Large intestine (tissue), 3 donors: ENCODE results near the gene SPACA5. TPM values are rescaled to one million over a fixed set of nuclear protein-coding genes. Genes with fewer than 3 reads are reported as not detected.

ENCODE experiments used
- DNase-seq, 2 donors: peaks; one replicate each; pipeline versions ENCODE4 v3.0.0 to v3.0.0-alpha.2; 2013
- H3K27ac ChIP-seq: one replicate; pipeline ENCODE4 v1.5.1; 2013; ENCODE audit warnings: low read length
- H3K27me3 ChIP-seq: 2 replicates; pipeline ENCODE4 v1.6.1; 2013; ENCODE audit warnings: low read length; ENCODE audit not compliant: control insufficient read depth, insufficient read depth
- H3K36me3 ChIP-seq: 2 replicates; pipeline ENCODE4 v1.6.1; 2013; ENCODE audit warnings: low read length; ENCODE audit not compliant: control insufficient read depth, insufficient read depth
- H3K4me1 ChIP-seq: one replicate; pipeline ENCODE4 v1.6.1; 2013; ENCODE audit warnings: low read length; ENCODE audit not compliant: control insufficient read depth, insufficient read depth
- H3K4me3 ChIP-seq: one replicate; pipeline ENCODE4 v1.5.1; 2013; ENCODE audit warnings: low read length
- H3K9me3 ChIP-seq: one replicate; pipeline ENCODE4 v1.6.1; 2013; ENCODE audit warnings: mild to moderate bottlenecking, low read depth, low read length, moderate library complexity; ENCODE audit not compliant: control insufficient read depth
- WGBS: methylation state at CpG from one replicate; pipeline ENCODE4 v1.1.5; 2013; ENCODE audit warnings: low lambda C conversion rate; ENCODE audit not compliant: insufficient coverage; 5-methylcytosine and 5-hydroxymethylcytosine counted together
- polyA plus RNA-seq: library from polyadenylated mRNA; unstranded; fragments of 120-200 nt; gene quantifications from one replicate; pipeline ENCODE4 v1.2.1, GENCODE V29; 2013

SPACA5 gene
- polyA plus RNA-seq, 1 donor = not detected

DNA sequence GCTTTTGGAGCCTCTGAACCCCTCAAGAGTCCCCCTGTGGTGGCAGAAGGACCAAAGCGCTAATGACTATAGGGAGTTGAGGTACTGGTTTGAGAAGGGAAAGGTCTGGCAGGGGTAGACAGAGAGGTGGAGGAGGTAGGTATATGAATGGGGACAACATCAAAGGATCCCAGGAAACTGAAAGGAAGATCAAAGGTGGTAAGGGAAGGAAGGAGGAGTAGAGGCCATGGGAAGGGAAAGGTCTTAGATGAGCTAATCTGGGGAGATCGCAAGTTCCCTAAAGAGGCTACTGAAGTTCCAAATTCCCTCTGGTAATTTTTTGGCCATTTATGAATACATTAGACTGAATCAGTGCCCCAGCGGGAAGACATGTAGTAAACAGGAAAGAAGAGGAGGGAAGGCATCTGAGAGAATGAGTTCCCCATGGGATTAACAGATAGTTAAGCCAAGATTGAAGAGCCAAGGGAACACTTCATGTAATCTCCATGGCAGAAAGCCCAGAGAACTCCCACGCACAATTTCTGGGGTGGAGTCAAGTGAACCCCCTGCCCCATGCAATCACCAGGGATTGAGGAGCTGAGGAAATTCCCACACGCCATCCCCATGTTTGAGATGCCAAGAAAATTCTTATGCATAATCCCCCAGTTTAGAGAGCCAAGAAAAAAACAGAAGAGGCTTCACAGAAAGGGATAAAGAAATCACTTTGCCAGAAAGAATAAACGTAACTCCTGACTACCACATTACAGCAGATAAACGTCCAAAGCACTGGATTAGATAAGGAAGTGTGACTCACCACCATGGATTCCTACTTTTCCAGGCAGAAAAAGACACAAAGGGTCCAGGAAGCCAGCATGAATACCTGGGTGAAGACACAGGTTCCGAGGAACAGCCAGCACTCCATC, 38.9 kb downstream of the SPACA5 start:
- Histone ChIP-seq H3K4me1 (no peaks in the 10 kb centered on the region), H3K9me3 (no peaks in the 10 kb centered on the region), H3K27ac (no peak overlapping the region), H3K36me3 (peaks cover 2% of the 10 kb centered on the region), H3K27me3 (no peaks in the 10 kb centered on the region), H3K4me3 (no peak overlapping the region)
- DNase-seq = peak; percentile 6 to 14
- 86% methylated on average over 1 of the region's 8 CpGs for WGBS

DNA sequence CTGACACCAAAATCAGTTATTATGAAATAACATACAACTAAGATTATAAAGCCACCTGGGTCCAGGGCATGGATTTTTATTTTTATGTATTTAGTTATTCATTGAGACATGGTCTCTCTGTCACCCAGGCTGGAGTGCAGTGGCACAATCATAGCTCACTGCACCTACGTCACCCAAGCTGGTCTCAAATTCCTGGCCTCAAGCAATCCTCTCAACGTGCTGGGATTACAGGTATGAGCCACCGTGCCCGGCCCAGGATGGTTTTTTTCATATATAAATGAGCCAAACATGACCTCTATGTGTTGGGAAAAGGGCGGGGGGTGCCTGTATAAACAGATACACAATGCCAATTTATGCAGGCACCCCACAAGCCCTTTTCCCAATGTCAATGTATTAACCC, 40.1 kb downstream of the SPACA5 start:
- no peaks in the 10 kb centered on the region for H3K9me3 ChIP-seq
- DNase-seq = no peak
- no CpG with 5 or more reads among the region's 5 CpGs for WGBS
- no peak overlapping the region for H3K27ac ChIP-seq
- H3K27me3 ChIP-seq = no peaks in the 10 kb centered on the region
- no peaks in the 10 kb centered on the region for H3K4me1 ChIP-seq
- no peak overlapping the region for H3K4me3 ChIP-seq
- H3K36me3 ChIP-seq = peaks cover 2% of the 10 kb centered on the region

DNA sequence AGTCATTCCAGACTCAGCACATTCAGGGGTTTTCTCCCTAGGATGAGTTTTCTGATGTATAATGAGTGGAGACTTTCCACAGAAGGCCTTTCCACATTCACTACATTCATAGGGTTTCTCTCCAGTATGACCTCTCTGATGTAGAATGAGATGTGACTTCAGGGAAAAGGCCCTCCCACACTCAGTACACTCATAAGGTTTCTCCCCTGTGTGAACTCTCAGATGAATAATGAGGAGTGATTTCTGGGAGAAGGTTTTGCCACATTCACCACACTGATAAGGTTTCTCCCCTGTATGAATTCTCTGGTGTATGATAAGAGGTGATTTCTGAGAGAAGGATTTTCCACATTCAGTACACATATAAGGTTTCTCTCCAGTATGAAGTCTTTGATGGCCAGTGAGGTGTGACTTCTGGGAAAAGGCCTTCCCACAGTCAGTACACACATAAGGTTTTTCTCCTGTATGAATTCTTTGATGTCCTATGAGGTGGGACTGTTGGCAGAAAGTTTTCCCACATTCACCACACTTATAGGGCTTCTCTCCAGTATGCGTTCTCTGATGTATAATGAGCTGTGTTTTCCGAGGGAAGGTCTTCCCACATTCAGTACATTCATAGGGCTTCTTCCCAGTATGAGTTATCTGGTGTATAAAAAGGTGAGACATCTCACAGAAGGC, 52.0 kb downstream of the SPACA5 start:
- WGBS = no CpG with 5 or more reads among the region's 2 CpGs
- H3K4me1 ChIP-seq = no peaks in the 10 kb centered on the region
- H3K36me3 ChIP-seq = peaks cover 31% of the 10 kb centered on the region
- H3K4me3 ChIP-seq = no peak overlapping the region
- no peak for DNase-seq
- peaks cover 2% of the 10 kb centered on the region for H3K9me3 ChIP-seq
- H3K27ac ChIP-seq = no peak overlapping the region
- no peaks in the 10 kb centered on the region for H3K27me3 ChIP-seq

GRCh38 chrX:48059296-48059639, 52.5 kb downstream of the SPACA5 start:
- Histone ChIP-seq H3K4me1 (no peaks in the 10 kb centered on the region), H3K27me3 (no peaks in the 10 kb centered on the region), H3K27ac (no peak overlapping the region), H3K36me3 (peaks cover 33% of the 10 kb centered on the region), H3K9me3 (peaks cover 2% of the 10 kb centered on the region), H3K4me3 (no peak overlapping the region)
- WGBS = no CpG with 5 or more reads among the region's 1 CpG
- DNase-seq = no peak

Other genes starting within 250 kb of the SPACA5 start
- gene ZNF81, start 170.1 kb upstream of the SPACA5 start, polyA plus RNA-seq = 6.3 TPM
- gene ZNF182, start 3.0 kb upstream of the SPACA5 start, polyA plus RNA-seq = 8.4 TPM
- gene ZNF630, start 64.7 kb downstream of the SPACA5 start, polyA plus RNA-seq = 3.8 TPM
- gene SPACA5B, start 123.6 kb downstream of the SPACA5 start, polyA plus RNA-seq = not detected
- not detected for gene SSX5, start 189.8 kb downstream of the SPACA5 start, polyA plus RNA-seq
- not detected for gene SSX1, start 248.4 kb downstream of the SPACA5 start, polyA plus RNA-seq